IPS-NIHi7 (cell line): ENCODE data around the gene PDGFB.

Source experiments
- DNase-seq: peaks from one replicate; pipeline ENCODE4 v3.0.0; 2012; ENCODE audit warnings: mixed read lengths; ENCODE audit errors: extremely low spot score

Gene PDGFB

GRCh38 chr22:39175353-39176142 is 69.2 kb downstream of the PDGFB start:
- no peak for DNase-seq

GRCh38 chr22:39174498-39175352 is 70.1 kb downstream of the PDGFB start:
- DNase-seq = peak; percentile 92

- no peak for DNase-seq
These were observed 70.8 kb downstream of the PDGFB start for GRCh38 chr22:39173787-39174497.
